ENCODE measurements around the gene CASP4.

Gene CASP4

GRCh38 chr11:104895634-104896033 lies 72.7 kb downstream of the CASP4 start:
- peak overlapping the region; percentile 41 for H2AFZ ChIP-seq (ENCODE audit: low read length, unreplicated experiment)
- no peak overlapping the region for H3K27ac ChIP-seq (ENCODE audit: low read depth, low read length)
- no peak overlapping the region for H3K4me3 ChIP-seq (ENCODE audit: low read depth, low read length)
- no peaks in the 10 kb centered on the region for H3K36me3 ChIP-seq (ENCODE audit: insufficient read depth, low read length)
- H3K27me3 ChIP-seq (ENCODE audit: insufficient read depth, low read length): no peaks in the 10 kb centered on the region
- H3K4me1 ChIP-seq (ENCODE audit: control insufficient read depth, insufficient read depth, low read length, unreplicated experiment): peaks cover 32% of the 10 kb centered on the region
- no peaks in the 10 kb centered on the region for H3K79me2 ChIP-seq (ENCODE audit: control insufficient read depth, insufficient read depth, low read length, unreplicated experiment)

- Histone ChIP-seq H3K4me3 (ENCODE audit: low read depth, low read length) (no peak overlapping the region), H2AFZ (ENCODE audit: low read length, unreplicated experiment) (no peak overlapping the region), H3K36me3 (ENCODE audit: insufficient read depth, low read length) (no peaks in the 10 kb centered on the region), H3K4me1 (ENCODE audit: control insufficient read depth, insufficient read depth, low read length, unreplicated experiment) (peaks cover 32% of the 10 kb centered on the region), H3K79me2 (ENCODE audit: control insufficient read depth, insufficient read depth, low read length, unreplicated experiment) (no peaks in the 10 kb centered on the region), H3K27me3 (ENCODE audit: insufficient read depth, low read length) (no peaks in the 10 kb centered on the region), H3K27ac (ENCODE audit: low read depth, low read length) (peak overlapping the region; percentile 87)
These were observed 74.5 kb downstream of the CASP4 start for GRCh38 chr11:104893876-104894275.

All from ACC112 (cell line).